Activated naive CD4-positive, alpha-beta T cell treated with anti-CD3 and anti-CD28 coated beads, Interleukin-2, amount 50 U/mL, for 24 hours (primary cell): Measurements from ENCODE around the gene THG1L.

Experiments used
- H3K27ac Mint-ChIP-seq: one replicate; pipeline ENCODE4 v1.8.0; 2021; ENCODE audit warnings: mild to moderate bottlenecking, mixed read lengths
- H3K27me3 Mint-ChIP-seq: one replicate; pipeline ENCODE4 v1.8.0; 2021; ENCODE audit warnings: mixed read lengths
- H3K36me3 Mint-ChIP-seq: one replicate; pipeline ENCODE4 v1.8.0; 2021; ENCODE audit warnings: mixed read lengths
- H3K4me1 Mint-ChIP-seq: one replicate; pipeline ENCODE4 v1.8.0; 2021; ENCODE audit warnings: mixed read lengths
- H3K4me3 Mint-ChIP-seq: one replicate; pipeline ENCODE4 v1.8.0; 2021; ENCODE audit warnings: mild to moderate bottlenecking, mixed read lengths
- H3K9me3 Mint-ChIP-seq: one replicate; pipeline ENCODE4 v1.8.0; 2021; ENCODE audit warnings: mixed read lengths

The THG1L gene

GRCh38 chr5:157766442-157766841 is 35.2 kb downstream of the THG1L start:
- H3K36me3 Mint-ChIP-seq = no peaks in the 10 kb centered on the region
- no peaks in the 10 kb centered on the region for H3K27me3 Mint-ChIP-seq
- no peak overlapping the region for H3K4me3 Mint-ChIP-seq
- H3K9me3 Mint-ChIP-seq = no peaks in the 10 kb centered on the region
- H3K27ac Mint-ChIP-seq = no peak overlapping the region
- no peaks in the 10 kb centered on the region for H3K4me1 Mint-ChIP-seq

- H3K27ac Mint-ChIP-seq = no peak overlapping the region
- no peaks in the 10 kb centered on the region for H3K9me3 Mint-ChIP-seq
- H3K4me3 Mint-ChIP-seq = no peak overlapping the region
Measured at GRCh38 chr5:157766902-157767301, 35.7 kb downstream of the THG1L start.

GRCh38 chr5:157767689-157768088 is 36.5 kb downstream of the THG1L start:
- Mint-ChIP-seq H3K27me3 (no peaks in the 10 kb centered on the region), H3K4me3 (no peak overlapping the region), H3K4me1 (no peaks in the 10 kb centered on the region), H3K27ac (no peak overlapping the region), H3K9me3 (no peaks in the 10 kb centered on the region), H3K36me3 (no peaks in the 10 kb centered on the region)

More at GRCh38 chr5:157766902-157767301, 35.7 kb downstream of the THG1L start:
- Mint-ChIP-seq H3K4me1 (no peaks in the 10 kb centered on the region), H3K36me3 (no peaks in the 10 kb centered on the region), H3K27me3 (no peaks in the 10 kb centered on the region)

- Mint-ChIP-seq H3K27me3 (peaks cover 4% of the 10 kb centered on the region), H3K36me3 (no peaks in the 10 kb centered on the region), H3K4me1 (no peaks in the 10 kb centered on the region), H3K27ac (no peak overlapping the region), H3K9me3 (no peaks in the 10 kb centered on the region), H3K4me3 (no peak overlapping the region)
Measured at GRCh38 chr5:157770665-157771064, 39.4 kb downstream of the THG1L start.

- H3K27ac Mint-ChIP-seq = no peak overlapping the region
- H3K4me3 Mint-ChIP-seq = no peak overlapping the region
- no peaks in the 10 kb centered on the region for H3K4me1 Mint-ChIP-seq
- H3K9me3 Mint-ChIP-seq = no peaks in the 10 kb centered on the region
- peaks cover 4% of the 10 kb centered on the region for H3K27me3 Mint-ChIP-seq
- H3K36me3 Mint-ChIP-seq = no peaks in the 10 kb centered on the region
Measured at GRCh38 chr5:157772127-157772526, 40.9 kb downstream of the THG1L start.

GRCh38 chr5:157778121-157778805 is 47.0 kb downstream of the THG1L start:
- H3K4me1 Mint-ChIP-seq = no peaks in the 10 kb centered on the region
- peaks cover 4% of the 10 kb centered on the region for H3K27me3 Mint-ChIP-seq
- no peak overlapping the region for H3K27ac Mint-ChIP-seq
- H3K9me3 Mint-ChIP-seq = no peaks in the 10 kb centered on the region
- H3K36me3 Mint-ChIP-seq = no peaks in the 10 kb centered on the region
- H3K4me3 Mint-ChIP-seq = no peak overlapping the region

GRCh38 chr5:157779221-157779620 is 48.0 kb downstream of the THG1L start:
- Mint-ChIP-seq H3K27ac (no peak overlapping the region), H3K27me3 (no peaks in the 10 kb centered on the region), H3K4me3 (no peak overlapping the region), H3K9me3 (no peaks in the 10 kb centered on the region), H3K4me1 (no peaks in the 10 kb centered on the region), H3K36me3 (no peaks in the 10 kb centered on the region)

- no peaks in the 10 kb centered on the region for H3K4me1 Mint-ChIP-seq
- H3K4me3 Mint-ChIP-seq = no peak overlapping the region
- H3K27ac Mint-ChIP-seq = no peak overlapping the region
- H3K9me3 Mint-ChIP-seq = no peaks in the 10 kb centered on the region
- peaks cover 16% of the 10 kb centered on the region for H3K36me3 Mint-ChIP-seq
- H3K27me3 Mint-ChIP-seq = no peaks in the 10 kb centered on the region
Measured at GRCh38 chr5:157785801-157786200, 54.6 kb downstream of the THG1L start.
